Glomerular visceral epithelial cell (primary cell): ENCODE results near the gene TBX5.

ENCODE experiments used
- DNase-seq: peaks from one replicate; pipeline ENCODE4 v3.0.0-alpha.2; 2016; ENCODE audit errors: extremely low spot score

The TBX5 gene

GRCh38 chr12:114320968-114321367 lies 85.0 kb downstream of the TBX5 start:
- DNase-seq, result no peak

DNA sequence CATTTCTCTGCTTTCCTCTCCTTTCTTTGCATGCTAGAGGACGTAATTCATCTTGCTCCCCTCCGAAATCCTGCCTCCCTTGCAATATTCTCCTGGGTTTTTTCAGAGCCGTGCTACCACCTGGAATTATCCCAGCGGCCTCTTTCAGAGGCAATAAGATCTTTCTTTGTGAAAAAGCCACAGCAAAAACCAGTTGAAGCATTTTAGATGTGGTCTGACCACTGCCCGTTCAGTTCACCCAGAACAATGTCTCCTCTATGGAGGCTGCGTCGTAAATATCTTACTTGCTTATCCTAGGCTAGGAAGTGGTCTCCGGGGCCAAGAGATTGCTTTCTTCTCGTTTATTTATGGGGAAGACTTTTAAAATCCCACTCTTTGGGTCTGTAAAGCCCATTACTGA lies 85.8 kb downstream of the TBX5 start:
- DNase-seq, result no peak

DNA sequence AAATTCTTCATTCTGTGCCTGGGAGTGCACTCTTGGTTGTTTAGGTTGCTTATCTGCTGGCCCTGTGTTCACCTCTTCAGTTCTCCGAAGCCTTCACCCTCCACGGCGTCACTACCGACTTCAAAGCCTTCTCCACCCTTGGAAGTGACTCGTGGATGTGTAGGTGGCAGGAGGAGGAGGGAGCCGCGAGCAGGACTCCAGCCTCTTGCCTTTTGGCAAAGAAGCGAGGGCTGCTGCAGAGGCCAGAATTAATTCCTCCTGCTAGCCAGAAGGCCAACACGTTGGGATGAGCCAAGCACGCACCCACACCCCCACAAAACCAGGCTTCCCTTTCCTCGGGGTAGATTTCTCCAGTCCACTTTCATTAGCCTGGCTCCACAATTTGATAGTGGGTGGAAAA lies 86.5 kb downstream of the TBX5 start:
- no peak for DNase-seq

- no peak for DNase-seq
Observed at GRCh38 chr12:114318984-114319383, 87.0 kb downstream of the TBX5 start.

DNA sequence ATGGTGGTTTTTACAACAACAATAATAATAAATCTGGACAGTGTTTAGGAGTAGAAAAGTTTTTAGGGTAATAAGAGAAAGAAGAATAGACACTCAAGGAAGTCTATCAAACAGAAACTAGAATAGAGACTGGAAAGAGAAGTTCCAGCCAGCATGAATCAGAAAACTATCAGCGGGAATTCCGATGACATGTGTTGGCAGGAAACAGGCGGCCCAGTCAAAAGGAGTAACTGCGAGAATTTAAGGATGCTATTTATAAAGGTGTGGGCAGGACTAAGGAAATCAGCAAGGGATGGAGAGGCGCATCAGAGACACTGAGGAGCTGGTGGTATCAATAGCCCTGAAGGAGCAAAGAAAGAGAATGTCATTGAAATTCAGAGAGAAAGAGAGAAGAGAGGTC lies 89.9 kb downstream of the TBX5 start:
- DNase-seq, result no peak

GRCh38 chr12:114314974-114315720 lies 90.8 kb downstream of the TBX5 start:
- no peak for DNase-seq

- no peak for DNase-seq
Observed at GRCh38 chr12:114314403-114314802, 91.5 kb downstream of the TBX5 start.

GRCh38 chr12:114313910-114314309 lies 92.0 kb downstream of the TBX5 start:
- no peak for DNase-seq

DNA sequence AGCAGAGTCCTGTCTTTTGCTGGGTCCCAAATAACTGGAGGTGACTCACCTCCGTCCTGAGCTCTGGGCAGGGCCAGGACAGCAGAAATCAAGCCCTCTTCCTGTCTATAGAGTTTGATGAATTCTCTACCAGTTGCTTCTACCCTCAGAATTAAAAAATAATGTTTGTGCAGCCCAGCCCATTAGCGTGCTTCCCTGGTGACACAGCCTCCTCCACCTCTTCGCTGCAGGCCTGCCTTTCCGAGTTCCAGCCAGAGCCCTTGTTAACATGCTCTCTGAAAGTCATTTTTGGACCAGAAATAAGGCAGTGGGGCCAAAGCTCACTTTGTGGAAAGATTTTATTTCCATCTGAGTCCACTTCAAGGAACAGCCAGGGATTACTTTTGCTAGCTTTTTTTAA lies 94.0 kb downstream of the TBX5 start:
- DNase-seq, result no peak

DNA sequence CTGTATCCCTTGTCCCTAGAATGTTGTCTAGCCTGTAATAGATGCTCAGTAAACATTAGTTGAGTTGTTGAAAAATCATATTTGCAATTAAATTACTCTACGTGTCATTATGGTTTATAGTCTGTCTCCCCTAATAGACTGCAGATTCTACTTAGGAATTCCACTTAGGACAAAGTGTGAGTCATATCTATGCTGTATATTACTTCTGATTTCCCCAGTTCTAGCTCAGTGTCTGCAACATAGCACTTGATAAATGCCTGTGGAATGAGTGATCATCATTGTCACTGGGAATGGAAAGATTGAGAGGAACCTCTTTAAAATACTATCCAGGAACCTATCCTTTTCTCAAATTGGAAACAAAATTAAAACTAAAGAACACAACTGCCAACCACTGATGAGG lies 99.3 kb downstream of the TBX5 start:
- DNase-seq, result no peak

- DNase-seq, result no peak
Observed at GRCh38 chr12:114305446-114305845, 100.5 kb downstream of the TBX5 start.
